ENCODE results near the gene PPP1R1C.

GRCh38 chr2:181995289-181995688, 9.6 kb downstream of the PPP1R1C start:
- no peak for TF ChIP-seq CTCF (IDR thresholded peaks at IDR 0.05; ENCODE audit: insufficient read depth, low read length, poor library complexity, severe bottlenecking)
- no peak for TF ChIP-seq EZH2phosphoT487 (conservative IDR thresholded peaks at IDR 0.05; ENCODE audit: low read length)
